Stomach (tissue), 4 donors: ENCODE measurements around the gene RARS2.

Source experiments
- EP300 ChIP-seq: sonication (generic); formaldehyde crosslinking; IDR thresholded peaks from one replicate; pipeline ENCODE4 v1.6.1; 2017; ENCODE audit warnings: antibody characterized with exemption
- POLR2A ChIP-seq, 4 donors: fragments of 450-650 bp; IDR thresholded peaks; one replicate each; pipeline ENCODE4 v1.6.1; 2016; ENCODE audit warnings: antibody characterized with exemption in 4 of 4, control low read depth in 2 of 4, mild to moderate bottlenecking in 1 of 4, moderate library complexity in 1 of 4
- TF ChIP-seq, protein P1 (sequence below), 7 experiments: fragments of 450-650 bp in 4 of 7; fragments of 200-600 bp in 3 of 7; sonication (generic) in 3 of 7; IDR thresholded peaks; one replicate each; pipeline ENCODE4 v1.5.1; 2016 to 2019; ENCODE audit warnings: antibody characterized with exemption in 7 of 7, control low read depth in 2 of 7, mild to moderate bottlenecking in 1 of 7

- TF ChIP-seq, protein P1, sequence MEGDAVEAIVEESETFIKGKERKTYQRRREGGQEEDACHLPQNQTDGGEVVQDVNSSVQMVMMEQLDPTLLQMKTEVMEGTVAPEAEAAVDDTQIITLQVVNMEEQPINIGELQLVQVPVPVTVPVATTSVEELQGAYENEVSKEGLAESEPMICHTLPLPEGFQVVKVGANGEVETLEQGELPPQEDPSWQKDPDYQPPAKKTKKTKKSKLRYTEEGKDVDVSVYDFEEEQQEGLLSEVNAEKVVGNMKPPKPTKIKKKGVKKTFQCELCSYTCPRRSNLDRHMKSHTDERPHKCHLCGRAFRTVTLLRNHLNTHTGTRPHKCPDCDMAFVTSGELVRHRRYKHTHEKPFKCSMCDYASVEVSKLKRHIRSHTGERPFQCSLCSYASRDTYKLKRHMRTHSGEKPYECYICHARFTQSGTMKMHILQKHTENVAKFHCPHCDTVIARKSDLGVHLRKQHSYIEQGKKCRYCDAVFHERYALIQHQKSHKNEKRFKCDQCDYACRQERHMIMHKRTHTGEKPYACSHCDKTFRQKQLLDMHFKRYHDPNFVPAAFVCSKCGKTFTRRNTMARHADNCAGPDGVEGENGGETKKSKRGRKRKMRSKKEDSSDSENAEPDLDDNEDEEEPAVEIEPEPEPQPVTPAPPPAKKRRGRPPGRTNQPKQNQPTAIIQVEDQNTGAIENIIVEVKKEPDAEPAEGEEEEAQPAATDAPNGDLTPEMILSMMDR (IDR thresholded peaks at IDR 0.05) = no peak
- no peak for TF ChIP-seq POLR2A (IDR thresholded peaks at IDR 0.05)
- TF ChIP-seq EP300 = no peak
Measured at GRCh38 chr6:87555506-87555905, 34.3 kb downstream of the RARS2 start.
